Astrocyte (in vitro differentiated cells and primary cell): Measurements from ENCODE around the gene ZNF43.

ENCODE experiments used
- CTCF ChIP-seq: IDR thresholded peaks from 2 replicates; pipeline ENCODE4 v1.5.1; 2011; ENCODE audit warnings: low read depth, mild to moderate bottlenecking, inconsistent platforms, low read length, moderate library complexity; ENCODE audit not compliant: insufficient read depth
- EZH2 ChIP-seq: IDR thresholded peaks from 2 replicates; pipeline ENCODE4 v1.6.1; 2012; ENCODE audit warnings: mild to moderate bottlenecking, low read length, inconsistent platforms; ENCODE audit not compliant: insufficient read depth

DNA sequence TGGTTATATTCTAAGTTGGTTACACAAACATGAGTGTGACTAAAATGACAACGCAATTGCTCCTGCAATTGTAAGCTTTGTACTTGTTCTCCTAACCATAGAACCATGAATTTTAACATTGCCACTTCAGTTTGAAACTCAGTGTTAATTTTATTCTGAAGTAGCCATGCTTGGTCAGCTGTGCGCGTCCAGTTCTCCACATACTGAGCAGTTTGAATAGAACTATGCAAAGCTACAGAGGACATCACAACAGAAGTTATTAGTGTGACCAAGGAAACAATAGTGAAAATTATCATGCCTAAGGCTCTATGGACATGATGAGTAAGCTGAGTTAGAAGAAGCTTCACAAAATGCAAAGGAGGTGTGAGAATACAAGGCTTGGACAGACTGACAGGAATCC, 49.0 kb downstream of the ZNF43 start:
- no peak for TF ChIP-seq CTCF
- no peak for TF ChIP-seq EZH2
